HG02610 (cell line): ENCODE results near the gene MRTFB.

Experiments used
- ATAC-seq: cut with Tn5 transposase; IDR thresholded peaks from one replicate; pipeline ENCODE4 v1.9.1; 2021; ENCODE audit warnings: mild to moderate bottlenecking, moderate library complexity; ENCODE audit not compliant: unreplicated experiment

MRTFB gene

GRCh38 chr16:14131774-14132695 is 60.9 kb downstream of the MRTFB start:
- ATAC-seq: no peak

- peak; percentile 76 for ATAC-seq
Observed at GRCh38 chr16:14132696-14133048, 61.6 kb downstream of the MRTFB start.

- ATAC-seq: no peak
Observed at GRCh38 chr16:14133907-14134306, 62.8 kb downstream of the MRTFB start.

GRCh38 chr16:14135704-14136103 is 64.6 kb downstream of the MRTFB start:
- ATAC-seq: no peak

- no peak for ATAC-seq
Observed at GRCh38 chr16:14139872-14140271, 68.8 kb downstream of the MRTFB start.

GRCh38 chr16:14140923-14141322 is 69.8 kb downstream of the MRTFB start:
- no peak for ATAC-seq

GRCh38 chr16:14146445-14146844 is 75.3 kb downstream of the MRTFB start:
- no peak for ATAC-seq

GRCh38 chr16:14148016-14148415 is 76.9 kb downstream of the MRTFB start:
- ATAC-seq: no peak

- ATAC-seq: no peak
Observed at GRCh38 chr16:14148569-14148968, 77.5 kb downstream of the MRTFB start.

GRCh38 chr16:14150796-14151195 is 79.7 kb downstream of the MRTFB start:
- ATAC-seq: no peak

GRCh38 chr16:14151256-14152030 is 80.3 kb downstream of the MRTFB start:
- ATAC-seq: no peak

GRCh38 chr16:14155572-14156190 is 84.6 kb downstream of the MRTFB start:
- ATAC-seq: no peak

GRCh38 chr16:14164916-14165662 is 94.0 kb downstream of the MRTFB start:
- no peak for ATAC-seq

- ATAC-seq: no peak
Observed at GRCh38 chr16:14168146-14168545, 97.0 kb downstream of the MRTFB start.

GRCh38 chr16:14172200-14172809 is 101.2 kb downstream of the MRTFB start:
- no peak for ATAC-seq

GRCh38 chr16:14175086-14175485 is 104.0 kb downstream of the MRTFB start:
- ATAC-seq: no peak

GRCh38 chr16:14177704-14178103 is 106.6 kb downstream of the MRTFB start:
- ATAC-seq: no peak

GRCh38 chr16:14179116-14179515 is 108.0 kb downstream of the MRTFB start:
- no peak for ATAC-seq

GRCh38 chr16:14180481-14180944 is 109.4 kb downstream of the MRTFB start:
- no peak for ATAC-seq

- ATAC-seq: no peak
Observed at GRCh38 chr16:14181371-14182050, 110.4 kb downstream of the MRTFB start.
